Caco-2 (cell line): ENCODE measurements around the gene KNDC1. TPM values are rescaled to one million over a fixed set of nuclear protein-coding genes. Genes with fewer than 3 reads are reported as not detected.
"Not testable (repeated sequence)": the region's sequence is repeated elsewhere in the genome, so short reads cannot be mapped to it uniquely, and the experiment has no call there.

ENCODE experiments used
- BruUV-seq: library from RNA; stranded (reverse); fragments of 400-500 nt; replicated peaks from 2 replicates; lab custom pipeline; 2021; lab: Mats Ljungman, UMichigan
- CTCF ChIA-PET: fragments of 300-600 bp; sonication (Branson Sonifier 250); formaldehyde crosslinking; loops from one replicate; lab custom pipeline; 2022; ENCODE audit warnings: antibody characterized with exemption; lab: Charles Lee
- POLR2A ChIA-PET: fragments of 300-600 bp; sonication (Branson Sonifier 250); formaldehyde crosslinking; loops from one replicate; lab custom pipeline; 2022; ENCODE audit warnings: antibody characterized with exemption; lab: Charles Lee
- DNase-seq, 2 experiments: peaks; one replicate each; pipeline versions ENCODE4 v3.0.0 to v3.0.0-alpha.2; 2020 to 2022
- H3K27me3 ChIP-seq: replicated peaks from 2 replicates; pipeline ENCODE4 v1.6.0; 2011; ENCODE audit warnings: low read length; ENCODE audit not compliant: control insufficient read depth, insufficient read depth
- H3K36me3 ChIP-seq: 2 replicates; pipeline ENCODE4 v1.5.1; 2011; ENCODE audit warnings: low read length; ENCODE audit not compliant: control insufficient read depth, insufficient read depth
- H3K4me1 ChIP-seq: fragments of 250-450 bp; sonication (Bioruptor Pico); 2 replicates; pipeline ENCODE4 v1.5.1; 2020; ENCODE audit warnings: mild to moderate bottlenecking
- H3K4me3 ChIP-seq: 2 replicates; pipeline ENCODE4 v1.5.1; 2011; ENCODE audit warnings: low read depth, mild to moderate bottlenecking, control low read depth, low read length
- H3K9me3 ChIP-seq: fragments of 250-450 bp; sonication (Bioruptor Pico); 2 replicates; pipeline ENCODE4 v1.5.1; 2020; ENCODE audit warnings: mild to moderate bottlenecking, moderate library complexity
- H3K27ac Mint-ChIP-seq: one replicate; pipeline ENCODE4 v1.8.0; 2022; ENCODE audit warnings: mixed read lengths; ENCODE audit not compliant: unreplicated experiment
- H3K27me3 Mint-ChIP-seq: one replicate; pipeline ENCODE4 v1.8.0; 2022; ENCODE audit warnings: mixed read lengths; ENCODE audit not compliant: insufficient read depth, unreplicated experiment
- H3K36me3 Mint-ChIP-seq: one replicate; pipeline ENCODE4 v1.8.0; 2022; ENCODE audit warnings: mild to moderate bottlenecking, mixed read lengths; ENCODE audit not compliant: insufficient read depth, unreplicated experiment
- H3K4me1 Mint-ChIP-seq: one replicate; pipeline ENCODE4 v1.8.0; 2022; ENCODE audit warnings: low read depth, mixed read lengths; ENCODE audit not compliant: unreplicated experiment
- H3K4me3 Mint-ChIP-seq: one replicate; pipeline ENCODE4 v1.8.0; 2022; ENCODE audit warnings: mild to moderate bottlenecking, moderate library complexity, mixed read lengths; ENCODE audit not compliant: unreplicated experiment
- H3K9me3 Mint-ChIP-seq: one replicate; pipeline ENCODE4 v1.8.0; 2022; ENCODE audit warnings: mixed read lengths; ENCODE audit not compliant: unreplicated experiment
- CTCF ChIP-seq, 2 experiments: fragments of 200-600 bp in 1 of 2; IDR thresholded peaks; 1 replicate in 1 of 2; 2 replicates in 1 of 2; pipeline versions ENCODE4 v1.5.1 to v1.8.0; 2011 to 2022; ENCODE audit warnings: antibody characterized with exemption in 1 of 2, control low read depth in 1 of 2, inconsistent platforms in 1 of 2, low read depth in 1 of 2, low read length in 1 of 2, mild to moderate bottlenecking in 1 of 2, moderate library complexity in 1 of 2; ENCODE audit not compliant: insufficient read depth in 1 of 2, severe bottlenecking in 1 of 2, unreplicated experiment in 1 of 2
- intact Hi-C: fragments of 100-400 bp; cut with micrococcal nuclease; formaldehyde crosslinking; loops from one replicate; pipeline ENCODE4 v1.10.0; 2022; ENCODE audit not compliant: unreplicated experiment
- total RNA-seq: library from RNA; stranded (reverse); gene quantifications from 2 replicates; pipeline ENCODE4 v1.2.3, GENCODE V29; 2022

KNDC1 gene
- total RNA-seq, 1 experiment from 2014 or later: 3.2 TPM

GRCh38 chr10:133150656-133151055 is 9.4 kb upstream of the KNDC1 start:
- intact Hi-C loops: no loop called here
- H3K4me1 Mint-ChIP-seq: peaks cover 23% of the 10 kb centered on the region
- H3K36me3 Mint-ChIP-seq: no peaks in the 10 kb centered on the region
- TF ChIP-seq CTCF (IDR thresholded peaks at IDR 0.05; ENCODE audit: insufficient read depth in 1 of 2, low read depth in 1 of 2, low read length in 1 of 2, severe bottlenecking in 1 of 2, unreplicated experiment in 1 of 2): no peak
- ChIA-PET CTCF (no interaction called here), POLR2A (no interaction called here)
- DNase-seq: peak in 1 of 2 experiments; percentile 29
- H3K4me3 ChIP-seq: no peak overlapping the region
- no peak overlapping the region for H3K4me3 Mint-ChIP-seq
- H3K4me1 ChIP-seq: peaks cover 26% of the 10 kb centered on the region
- H3K9me3 Mint-ChIP-seq: peaks cover 29% of the 10 kb centered on the region
- no TSS peak for BruUV-seq
- no peaks in the 10 kb centered on the region for H3K27me3 ChIP-seq
- peaks cover 3% of the 10 kb centered on the region; the same call in 1 of the 2 replicates for H3K9me3 ChIP-seq
- no peaks in the 10 kb centered on the region for H3K36me3 ChIP-seq
- peak overlapping the region; percentile 93 for H3K27ac Mint-ChIP-seq
- no peaks in the 10 kb centered on the region for H3K27me3 Mint-ChIP-seq

GRCh38 chr10:133151071-133151470 is 8.9 kb upstream of the KNDC1 start:
- peaks cover 29% of the 10 kb centered on the region for H3K9me3 Mint-ChIP-seq
- H3K27me3 Mint-ChIP-seq, H3K36me3 Mint-ChIP-seq, H3K36me3 ChIP-seq, H3K4me3 ChIP-seq, BruUV-seq, H3K27me3 ChIP-seq, POLR2A ChIA-PET, DNase-seq, H3K9me3 ChIP-seq, intact Hi-C loops: not testable (repeated sequence)
- CTCF ChIA-PET: interaction anchor here (0.5 to 1.8 kb wide), 2 partner anchors 8 to 26 kb away, joined by 3 to 6 read pairs; no protein-coding TSS in a partner anchor
- peak overlapping the region; percentile 46 for H3K4me3 Mint-ChIP-seq
- peaks cover 23% of the 10 kb centered on the region for H3K4me1 Mint-ChIP-seq
- peaks cover 22% of the 10 kb centered on the region for H3K4me1 ChIP-seq
- H3K27ac Mint-ChIP-seq: peak overlapping the region; percentile 93

GRCh38 chr10:133151543-133151972 is 8.5 kb upstream of the KNDC1 start:
- no peaks in the 10 kb centered on the region for H3K27me3 ChIP-seq
- POLR2A ChIA-PET: no interaction called here
- no peaks in the 10 kb centered on the region for H3K27me3 Mint-ChIP-seq
- no TSS peak for BruUV-seq
- CTCF ChIA-PET: interaction anchor here (0.5 to 1.8 kb wide), 2 partner anchors 8 to 26 kb away, joined by 3 to 6 read pairs; no protein-coding TSS in a partner anchor
- H3K4me3 ChIP-seq: no peak overlapping the region
- H3K36me3 ChIP-seq: no peaks in the 10 kb centered on the region
- peak; percentile 65 to 73 for DNase-seq
- peak overlapping the region; percentile 93 for H3K27ac Mint-ChIP-seq
- peaks cover 17% of the 10 kb centered on the region for H3K4me1 ChIP-seq
- H3K4me1 Mint-ChIP-seq: peaks cover 23% of the 10 kb centered on the region
- no peaks in the 10 kb centered on the region for H3K36me3 Mint-ChIP-seq
- TF ChIP-seq CTCF (IDR thresholded peaks at IDR 0.05; ENCODE audit: insufficient read depth in 1 of 2, low read depth in 1 of 2, low read length in 1 of 2, severe bottlenecking in 1 of 2, unreplicated experiment in 1 of 2): no peak
- intact Hi-C loops: no loop called here
- peak overlapping the region; percentile 46 for H3K4me3 Mint-ChIP-seq
- H3K9me3 Mint-ChIP-seq: peaks cover 27% of the 10 kb centered on the region
- peaks cover 3% of the 10 kb centered on the region; the same call in 1 of the 2 replicates for H3K9me3 ChIP-seq
